Esophagus squamous epithelium (tissue), 4 donors: Measurements from ENCODE around the gene ZC4H2.

ENCODE experiments used
- POLR2A ChIP-seq, 4 donors: fragments of 450-650 bp; IDR thresholded peaks; one replicate each; pipeline ENCODE4 v1.6.1; 2017; ENCODE audit warnings: antibody characterized with exemption in 4 of 4, mild to moderate bottlenecking in 4 of 4, moderate library complexity in 3 of 4
- TF ChIP-seq, protein P1 (sequence below), 6 experiments: fragments of 450-650 bp in 4 of 6; fragments of 200-600 bp in 2 of 6; sonication (generic) in 2 of 6; IDR thresholded peaks; one replicate each; pipeline ENCODE4 v1.5.1; 2016 to 2019; ENCODE audit warnings: antibody characterized with exemption in 6 of 6, mild to moderate bottlenecking in 4 of 6, moderate library complexity in 4 of 6

DNA sequence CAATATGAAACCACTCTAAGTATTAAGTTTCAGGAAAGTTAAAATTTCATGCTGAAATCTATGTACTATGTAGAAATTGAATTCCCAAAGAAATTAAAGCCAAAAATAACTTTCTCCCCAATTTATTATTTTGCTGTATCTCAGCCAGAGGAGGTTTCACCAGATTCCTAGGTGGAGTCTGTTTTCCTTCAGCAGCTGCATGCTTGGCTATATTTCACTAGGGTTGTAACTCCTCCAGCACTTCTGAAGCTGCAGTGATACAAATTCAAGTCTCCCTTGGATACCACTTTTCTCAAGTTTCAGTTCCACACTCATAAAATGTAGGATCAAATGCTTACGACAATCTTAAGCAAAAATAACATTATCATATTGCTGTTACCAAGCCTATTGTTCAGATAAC, 41.2 kb upstream of the ZC4H2 start:
- TF ChIP-seq, protein P1, sequence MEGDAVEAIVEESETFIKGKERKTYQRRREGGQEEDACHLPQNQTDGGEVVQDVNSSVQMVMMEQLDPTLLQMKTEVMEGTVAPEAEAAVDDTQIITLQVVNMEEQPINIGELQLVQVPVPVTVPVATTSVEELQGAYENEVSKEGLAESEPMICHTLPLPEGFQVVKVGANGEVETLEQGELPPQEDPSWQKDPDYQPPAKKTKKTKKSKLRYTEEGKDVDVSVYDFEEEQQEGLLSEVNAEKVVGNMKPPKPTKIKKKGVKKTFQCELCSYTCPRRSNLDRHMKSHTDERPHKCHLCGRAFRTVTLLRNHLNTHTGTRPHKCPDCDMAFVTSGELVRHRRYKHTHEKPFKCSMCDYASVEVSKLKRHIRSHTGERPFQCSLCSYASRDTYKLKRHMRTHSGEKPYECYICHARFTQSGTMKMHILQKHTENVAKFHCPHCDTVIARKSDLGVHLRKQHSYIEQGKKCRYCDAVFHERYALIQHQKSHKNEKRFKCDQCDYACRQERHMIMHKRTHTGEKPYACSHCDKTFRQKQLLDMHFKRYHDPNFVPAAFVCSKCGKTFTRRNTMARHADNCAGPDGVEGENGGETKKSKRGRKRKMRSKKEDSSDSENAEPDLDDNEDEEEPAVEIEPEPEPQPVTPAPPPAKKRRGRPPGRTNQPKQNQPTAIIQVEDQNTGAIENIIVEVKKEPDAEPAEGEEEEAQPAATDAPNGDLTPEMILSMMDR (IDR thresholded peaks at IDR 0.05): no peak
- TF ChIP-seq POLR2A (IDR thresholded peaks at IDR 0.05): no peak
